Stimulated activated CD8-positive, alpha-beta memory T cell treated with anti-CD3 and anti-CD28 coated beads, Interleukin-4, amount 100 ng/mL, for 1 hour (primary cell): ENCODE measurements around the gene NEO1.

Experiments
- DNase-seq, 2 donors: peaks; one replicate each; pipeline ENCODE4 v3.0.0-alpha.2; 2020; ENCODE audit warnings: low read depth in 2 of 2, low spot score in 1 of 2

NEO1 gene

DNA sequence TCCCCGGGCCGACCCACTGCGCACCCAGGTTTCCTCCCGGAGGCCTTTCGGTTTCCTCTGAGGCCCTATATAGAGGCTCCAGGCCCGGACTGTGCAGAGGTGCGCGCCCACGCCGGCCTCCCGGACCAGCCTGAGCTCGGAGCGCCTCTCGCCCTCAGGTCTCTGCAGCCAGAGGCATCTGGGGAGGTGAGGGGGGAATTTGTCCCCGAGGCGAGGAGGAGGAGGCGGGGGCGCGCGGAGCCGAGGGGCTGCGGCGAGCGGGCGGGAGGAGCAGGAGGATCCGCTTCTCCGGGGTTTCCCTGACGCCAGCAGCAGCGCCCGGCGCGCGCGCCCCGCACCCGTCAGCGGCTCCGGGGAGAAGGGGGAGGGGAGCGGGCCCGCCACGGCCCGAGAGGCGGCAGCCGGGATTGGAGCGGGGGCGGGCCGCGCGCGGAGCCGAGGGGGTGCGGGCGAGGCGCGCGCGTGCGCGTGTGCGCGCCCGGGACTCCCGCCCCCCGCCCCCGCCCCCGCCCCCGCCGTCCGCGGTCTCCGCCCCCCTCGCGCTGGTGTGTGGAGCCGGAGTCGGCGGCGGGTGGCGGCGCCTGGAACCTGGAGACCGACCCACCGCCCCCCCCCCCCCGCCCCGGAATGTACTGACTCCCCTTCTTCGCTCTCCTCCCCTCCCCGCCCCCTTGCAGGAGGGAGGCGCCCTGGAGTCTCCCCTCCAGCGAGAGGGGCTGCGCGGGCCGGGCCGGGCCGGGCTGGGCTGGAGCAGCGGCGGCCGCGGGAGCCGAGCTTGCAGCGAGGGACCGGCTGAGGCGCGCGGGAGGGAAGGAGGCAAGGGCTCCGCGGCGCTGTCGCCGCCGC lies at the start of gene NEO1:
Gene NEO1 (plus strand): TSS at position 657 of the 846 bp plus-strand sequence. CDS start 213 bp downstream, outside the sequence.
- peak; percentile 29 to 53 for DNase-seq

- DNase-seq: no peak
These were observed 47.8 kb upstream of the NEO1 start for GRCh38 chr15:73004462-73004861.

GRCh38 chr15:73005032-73005431 lies 47.2 kb upstream of the NEO1 start:
- DNase-seq: no peak

DNA sequence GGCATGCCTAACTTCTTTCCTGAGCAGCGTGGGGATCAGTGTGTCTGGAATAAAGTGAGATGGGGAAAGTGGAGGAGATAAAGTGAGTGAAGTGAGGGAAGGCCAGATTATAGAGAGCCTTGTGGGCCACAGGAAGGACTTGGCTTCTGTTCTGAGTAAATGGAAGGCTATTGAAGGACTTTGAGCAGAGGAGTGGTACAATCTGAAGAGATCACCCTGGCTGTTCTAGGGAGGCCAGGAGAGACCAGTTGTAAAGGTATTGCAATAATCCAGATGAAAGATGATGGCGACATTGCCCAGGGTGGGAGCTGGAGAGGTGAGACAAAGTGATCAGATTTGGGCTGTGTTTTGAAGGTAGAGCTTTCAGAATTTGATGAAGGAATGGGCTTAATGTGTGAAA lies 46.8 kb upstream of the NEO1 start:
- no peak for DNase-seq

DNA sequence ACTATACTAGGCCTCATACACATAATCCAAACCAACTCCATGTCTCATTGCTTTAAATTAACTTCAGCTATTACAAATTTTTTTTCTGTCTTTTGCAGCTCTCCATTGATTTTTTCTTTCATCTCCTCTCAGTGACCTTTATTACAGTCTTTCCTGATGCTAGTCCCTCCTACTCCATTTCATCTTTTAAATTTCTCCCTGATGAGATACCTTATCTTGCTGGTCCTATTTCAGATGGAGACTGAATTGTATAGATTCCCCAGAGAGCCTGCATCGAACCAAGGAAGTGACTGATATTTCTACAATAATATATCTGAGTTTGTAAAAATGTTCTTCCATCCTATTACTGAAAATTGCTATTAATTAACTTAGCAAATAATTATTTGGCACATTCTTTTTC lies 45.7 kb upstream of the NEO1 start:
- no peak for DNase-seq

DNA sequence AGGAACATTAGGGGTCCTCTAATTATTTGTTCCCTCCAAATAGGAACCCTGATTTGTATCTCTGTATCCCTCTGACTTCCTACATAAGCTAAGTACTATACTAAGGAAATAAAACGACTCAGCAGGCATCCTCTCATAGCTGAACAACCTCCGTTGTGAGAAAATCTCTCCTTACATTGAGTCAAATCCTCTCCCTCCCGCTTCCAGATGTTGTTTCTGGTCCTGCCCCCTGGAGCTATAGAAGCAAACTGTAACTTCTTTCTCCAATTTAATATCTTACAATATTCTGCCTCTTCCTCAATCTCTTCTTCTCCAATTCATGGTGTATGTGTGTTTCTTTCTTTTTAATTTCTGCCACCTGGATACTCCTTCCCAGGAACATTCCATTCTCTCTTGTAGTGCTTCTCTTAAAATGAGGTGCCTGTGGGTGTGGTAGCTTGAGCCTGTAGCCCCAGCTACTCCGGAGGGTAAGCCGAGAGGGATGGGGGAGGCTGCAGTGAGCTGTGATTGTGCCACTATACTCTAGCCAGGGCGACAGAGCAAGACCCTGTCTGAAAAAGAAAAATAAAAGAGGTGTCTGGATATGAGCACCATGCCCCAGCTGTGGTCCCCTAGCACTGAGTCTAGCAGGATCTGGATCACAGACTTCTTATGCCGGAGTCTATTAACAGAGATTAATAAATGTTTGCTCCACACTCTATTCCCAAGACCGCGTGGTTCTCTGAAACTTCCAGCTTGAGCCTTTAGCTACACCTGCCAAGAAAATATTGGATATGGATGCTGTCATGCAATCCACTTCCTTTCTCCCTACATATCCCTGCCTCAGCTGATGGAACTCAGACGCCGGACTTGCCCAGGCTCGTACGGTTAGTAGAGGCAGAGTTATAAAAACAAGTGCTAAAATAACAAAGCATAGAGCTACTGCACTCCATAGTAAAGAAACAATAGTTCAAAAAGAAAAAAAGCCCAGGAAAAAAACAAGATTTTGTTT lies 42.9 kb upstream of the NEO1 start:
- DNase-seq: no peak

- no peak for DNase-seq
These were observed 41.8 kb upstream of the NEO1 start for GRCh38 chr15:73010154-73011152.

DNA sequence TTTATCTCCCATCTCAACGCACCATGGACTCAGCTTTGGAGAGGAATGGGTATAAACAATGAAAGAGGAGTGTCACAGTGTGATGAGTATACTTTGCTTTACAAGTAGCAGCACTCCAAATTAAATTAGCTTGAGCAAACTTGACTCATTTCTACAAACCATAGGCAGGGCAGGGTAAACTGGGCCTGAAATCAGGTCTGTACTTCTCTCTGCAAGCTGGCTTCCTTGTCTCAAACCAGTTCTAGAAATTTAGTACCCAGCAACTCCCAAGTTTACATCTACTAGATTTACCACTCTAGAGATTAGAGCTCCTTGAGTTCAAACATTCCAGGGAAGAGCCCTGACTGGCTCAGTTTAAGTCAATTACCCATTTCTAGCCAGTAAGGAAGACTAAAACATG lies 37.4 kb upstream of the NEO1 start:
- no peak for DNase-seq

DNA sequence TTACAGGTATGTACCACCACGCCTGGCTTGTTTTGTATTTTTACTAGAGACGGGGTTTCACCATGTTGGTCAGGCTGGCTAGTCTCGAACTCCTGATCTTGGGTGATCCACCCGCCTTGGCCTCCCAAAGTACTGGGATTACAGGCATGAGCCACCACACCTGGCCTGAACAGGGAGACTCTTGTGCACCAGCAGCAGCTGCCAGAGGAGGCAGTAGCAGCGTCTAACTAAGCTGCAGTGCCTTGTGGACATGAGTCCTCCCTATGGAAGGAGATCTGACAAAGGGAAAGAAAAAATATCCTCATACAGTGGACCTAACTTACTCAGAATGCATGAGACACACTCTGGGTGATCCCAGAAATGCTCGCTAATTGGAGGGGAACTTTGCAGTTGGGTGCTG lies 36.8 kb upstream of the NEO1 start:
- no peak for DNase-seq

DNA sequence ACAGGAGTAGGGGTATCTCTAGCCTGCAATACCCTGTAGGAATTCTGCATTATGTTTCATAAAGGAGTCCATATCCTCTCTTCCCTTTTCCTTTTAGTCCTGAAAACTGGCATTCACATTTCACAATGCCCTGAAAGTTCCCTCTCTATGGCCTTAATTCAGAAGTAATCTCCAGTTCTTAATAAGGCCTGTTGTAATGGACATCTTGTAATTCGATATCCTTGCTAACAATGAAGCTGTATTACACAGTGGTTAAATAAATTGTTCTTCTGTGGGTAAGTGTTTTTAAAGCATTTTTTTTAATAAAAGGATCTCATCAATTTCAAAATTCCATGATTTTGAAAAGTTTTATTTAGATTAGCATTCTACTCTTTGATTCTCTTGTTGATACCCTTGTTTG lies 34.3 kb upstream of the NEO1 start:
- DNase-seq: no peak

DNA sequence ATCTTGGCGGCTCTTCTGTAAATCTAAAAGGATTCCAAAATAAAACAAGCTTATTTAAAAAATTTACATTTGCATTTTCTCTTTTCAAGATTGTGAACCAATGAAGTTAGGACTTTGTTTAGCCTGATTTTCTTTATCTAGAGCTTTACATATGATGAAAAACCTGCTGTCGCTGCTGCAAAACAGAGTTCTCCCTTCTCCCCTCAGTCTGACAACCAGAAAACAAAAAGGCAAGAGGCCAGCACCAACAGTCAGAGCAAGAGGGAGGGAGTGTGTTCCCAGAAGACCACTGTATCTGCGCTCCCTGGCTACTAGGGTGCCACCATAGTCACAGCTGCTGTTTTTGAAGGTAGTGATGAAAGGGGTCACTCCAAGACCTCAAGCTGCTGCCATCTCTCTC lies 33.1 kb upstream of the NEO1 start:
- DNase-seq: no peak

GRCh38 chr15:73019601-73020146 lies 32.6 kb upstream of the NEO1 start:
- no peak for DNase-seq

- no peak for DNase-seq
These were observed 31.1 kb upstream of the NEO1 start for GRCh38 chr15:73021139-73021621.

- no peak for DNase-seq
These were observed 30.1 kb upstream of the NEO1 start for GRCh38 chr15:73022161-73022560.

DNA sequence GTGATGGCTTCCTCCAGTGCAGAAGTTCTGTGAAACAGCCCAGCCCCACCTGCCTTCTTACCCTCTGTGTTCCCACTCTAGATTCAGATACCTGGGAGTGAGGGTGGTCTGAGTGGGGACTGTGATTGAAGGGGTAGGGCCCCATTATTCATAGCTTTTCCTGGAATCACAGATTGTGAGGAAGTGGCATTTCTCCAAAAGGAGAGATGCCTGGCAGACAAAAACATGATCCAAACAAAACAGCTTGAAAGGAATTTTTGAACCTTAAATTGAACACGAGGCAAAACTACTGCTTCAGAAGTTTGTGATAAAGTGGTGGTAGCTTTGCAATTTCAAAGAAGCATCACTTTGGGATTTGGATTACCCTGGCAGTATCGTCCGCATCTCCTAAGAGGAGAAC lies 29.2 kb upstream of the NEO1 start:
- no peak for DNase-seq

DNA sequence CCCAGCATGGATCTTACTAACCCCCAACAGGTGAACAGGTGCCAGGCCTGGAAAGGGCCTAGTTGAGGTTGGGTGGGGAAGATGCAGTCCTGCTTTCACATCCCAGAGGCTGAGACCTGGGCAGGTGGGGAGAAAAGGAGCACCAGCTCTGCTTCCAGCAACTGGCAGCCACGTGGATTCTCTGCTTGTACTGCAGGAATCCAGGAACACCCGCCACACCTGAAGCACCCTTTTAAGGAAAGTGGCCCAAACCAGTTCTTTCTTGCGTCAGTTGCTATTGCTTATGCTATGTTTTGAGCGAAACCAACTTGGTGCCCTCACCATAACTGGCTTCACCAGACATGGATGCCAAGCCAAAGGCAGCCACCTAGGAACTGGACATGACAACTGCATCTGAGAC lies 28.1 kb upstream of the NEO1 start:
- DNase-seq: no peak

DNA sequence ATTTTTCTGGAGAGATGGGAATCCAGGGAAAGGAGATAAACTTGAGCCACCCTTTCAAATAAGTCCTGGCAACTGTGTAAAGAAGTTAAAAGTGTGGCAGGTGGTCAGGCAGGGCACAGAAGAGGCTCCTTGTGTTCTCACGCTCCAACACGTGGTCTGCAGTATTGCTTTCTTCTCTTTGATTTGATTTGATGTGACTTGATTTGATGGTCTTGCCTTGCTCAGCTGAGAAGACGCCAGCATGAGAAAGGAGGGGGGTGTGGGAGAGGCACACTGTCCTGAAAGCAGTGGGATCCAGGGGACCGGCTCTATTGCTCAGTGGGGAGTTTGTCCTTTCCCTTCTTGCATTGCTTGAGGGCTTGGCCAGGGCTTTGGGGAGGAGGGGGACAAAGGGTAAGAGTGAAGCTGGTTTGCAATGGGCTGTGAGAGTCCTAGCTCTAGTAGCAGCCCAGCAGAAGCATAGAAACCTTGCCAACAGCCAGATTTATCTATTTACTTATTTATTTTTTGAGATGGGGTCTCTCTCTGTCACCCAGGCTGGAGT lies 25.7 kb upstream of the NEO1 start:
- DNase-seq: no peak

DNA sequence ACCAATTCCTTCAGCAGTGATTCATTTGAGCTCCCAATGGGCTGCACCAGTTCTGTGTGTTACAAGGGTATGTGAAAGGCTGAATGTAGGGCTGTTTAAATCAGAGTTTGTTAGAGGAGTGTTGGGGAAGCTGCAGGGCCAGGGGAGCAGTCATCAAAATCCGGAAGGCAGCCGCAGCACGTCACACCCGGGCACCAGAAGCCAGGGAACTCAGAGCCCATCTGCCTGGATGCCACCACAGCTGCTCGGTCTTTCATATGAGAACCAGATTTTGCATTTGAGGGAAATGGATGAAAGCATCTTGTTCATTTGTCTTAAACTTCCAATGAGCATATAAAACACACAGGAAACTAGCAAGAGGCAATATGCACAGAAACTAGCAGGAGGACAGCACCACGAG lies 24.2 kb upstream of the NEO1 start:
- DNase-seq: no peak

DNA sequence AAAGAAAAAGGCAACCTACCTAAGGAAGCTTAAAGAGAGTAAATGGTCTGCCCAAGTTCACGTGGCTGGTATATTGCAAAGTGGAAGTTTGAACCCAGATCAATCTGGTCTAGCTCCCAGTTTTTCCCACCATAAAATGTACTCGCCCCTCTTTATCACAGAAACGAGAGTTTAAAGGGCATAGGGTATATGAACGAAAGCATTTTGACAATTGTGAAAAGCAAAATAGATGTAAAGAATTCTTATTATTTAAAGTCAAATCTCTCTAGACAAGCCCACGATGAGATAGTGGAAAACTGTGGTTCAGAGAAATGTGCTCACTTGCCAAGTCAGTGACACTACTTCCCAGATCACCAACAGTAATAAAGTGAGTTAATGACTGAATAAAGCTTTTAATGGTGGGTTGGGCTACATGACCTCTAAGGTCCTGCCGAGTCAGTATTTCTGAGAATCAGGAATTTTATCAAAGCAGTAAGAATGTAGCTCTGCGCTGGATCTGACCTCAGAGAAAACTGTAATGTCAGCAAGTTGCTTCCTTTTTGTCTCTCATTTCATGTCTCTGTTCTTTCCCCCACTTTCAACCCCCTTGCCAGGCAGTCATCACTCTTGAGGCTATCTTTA lies 23.3 kb upstream of the NEO1 start:
- DNase-seq: no peak
